Renal pelvis (tissue), 4 donors: ENCODE data around the gene CENPP. TPM values are rescaled to one million over a fixed set of nuclear protein-coding genes. Genes with fewer than 3 reads are reported as not detected.
A peak's percentile ranks its signal among the peaks of the same experiment; 100 is the strongest.

Experiments
- DNase-seq: peaks from one replicate; pipeline ENCODE4 v3.0.0-alpha.2; 2013
- polyA plus RNA-seq, 3 donors: library from polyadenylated mRNA; unstranded; fragments of 120-200 nt; gene quantifications; one replicate each; pipeline ENCODE4 v1.2.1, GENCODE V29; 2013; ENCODE audit not compliant: insufficient read length in 3 of 3

Gene CENPP
- polyA plus RNA-seq, 3 donors = 5.3 to 8.4 (median 5.9) TPM

GRCh38 chr9:92476962-92477361 lies 151.2 kb downstream of the CENPP start:
- DNase-seq = no peak

DNA sequence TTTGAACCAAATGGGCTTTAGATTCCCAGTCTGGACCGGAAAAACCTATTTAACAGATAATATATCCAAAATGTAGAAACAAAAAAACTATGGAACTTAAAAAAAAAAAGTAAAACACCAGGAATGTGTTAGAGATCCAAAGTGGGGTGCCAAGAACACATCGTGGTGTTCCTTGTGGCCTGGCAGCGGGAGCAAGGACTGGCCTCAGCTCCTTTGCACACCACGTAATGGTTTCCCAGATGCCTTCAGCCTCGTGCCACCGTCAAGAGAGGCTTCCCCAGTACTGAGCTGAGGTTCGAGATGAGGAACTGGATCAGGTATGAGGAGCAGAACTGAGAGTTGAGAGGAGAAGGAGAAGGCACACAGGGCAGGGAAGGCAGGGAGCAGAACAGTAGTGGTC lies 153.0 kb downstream of the CENPP start:
- DNase-seq = no peak

- DNase-seq = no peak
Measured at GRCh38 chr9:92479346-92479745, 153.6 kb downstream of the CENPP start.

DNA sequence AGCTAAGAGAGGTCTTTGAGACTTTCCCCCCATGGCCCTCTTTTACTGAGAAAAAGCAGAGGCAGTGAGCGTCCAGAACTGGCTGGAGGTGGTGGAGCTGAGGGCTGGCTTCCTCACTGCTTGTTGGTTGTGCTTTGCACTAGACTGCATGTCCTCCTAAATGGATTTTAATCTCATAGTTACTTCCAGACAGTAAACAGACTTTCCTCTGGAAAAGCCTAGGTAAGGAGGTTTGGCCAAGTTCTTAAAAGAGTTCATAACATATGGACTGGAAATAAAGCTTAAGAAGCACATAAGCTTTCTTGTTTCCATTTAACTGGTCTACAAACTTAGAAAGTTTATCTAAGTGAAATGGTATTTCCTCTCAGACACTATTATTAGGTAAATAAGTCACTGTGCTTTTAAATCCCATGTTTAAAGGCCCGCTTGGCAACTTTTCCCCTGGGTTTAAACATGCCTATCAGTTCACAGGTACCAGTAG lies 154.6 kb downstream of the CENPP start:
- no peak for DNase-seq

DNA sequence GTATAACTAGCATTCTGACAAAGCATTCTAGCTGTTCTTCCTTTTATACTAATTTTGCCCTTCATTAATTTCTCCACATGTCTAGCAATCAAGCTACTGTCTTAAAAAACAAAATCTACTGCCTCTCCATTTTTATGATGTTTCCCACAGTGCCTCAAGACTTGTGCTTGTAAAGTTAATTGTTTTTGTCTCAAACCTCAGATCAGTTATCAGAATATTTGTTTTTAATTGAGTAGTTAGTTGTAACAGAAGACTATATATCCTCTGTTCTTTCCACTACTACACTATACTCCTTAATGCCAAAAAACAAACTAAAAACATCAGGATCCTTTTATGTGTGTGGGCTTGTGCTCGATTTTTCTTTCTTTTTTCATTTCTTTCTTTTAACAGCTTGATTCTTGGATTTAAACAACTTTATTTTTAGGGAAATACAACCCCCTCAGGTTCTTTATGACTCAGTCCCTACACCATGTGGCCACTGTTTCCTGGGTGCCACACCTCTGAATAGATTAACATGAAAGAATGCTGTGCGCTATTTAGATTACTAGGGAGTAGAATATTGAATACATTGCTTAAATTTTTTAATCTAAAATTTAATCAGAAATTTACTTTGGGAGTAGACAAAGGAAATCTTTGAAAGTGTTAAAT lies 155.4 kb downstream of the CENPP start:
- DNase-seq = no peak

DNA sequence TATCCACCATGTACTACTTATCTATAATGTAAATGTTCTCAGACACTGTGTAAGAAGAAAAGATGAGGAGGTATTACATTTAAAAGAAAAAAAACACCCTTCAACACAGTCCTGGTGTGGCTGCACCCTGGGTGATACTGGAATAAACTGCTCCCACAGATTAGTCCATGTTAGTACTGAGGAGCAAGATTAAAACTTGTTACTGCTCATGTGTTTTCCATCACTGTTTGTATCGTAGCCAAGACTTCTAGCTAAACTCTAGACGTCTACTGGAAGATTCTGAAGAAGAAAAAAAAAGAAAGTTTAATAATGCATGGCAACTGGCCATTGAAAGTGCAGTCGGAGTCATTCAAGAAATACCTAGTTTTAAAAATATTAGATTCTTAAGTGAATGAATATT lies 156.6 kb downstream of the CENPP start, which contains the start of gene ASPN:
TSS of gene ASPN (minus strand) at position 178 of the 400 bp plus-strand sequence.
- DNase-seq = peak; percentile 67

GRCh38 chr9:92482805-92483204 lies 157.1 kb downstream of the CENPP start:
- DNase-seq = no peak

DNA sequence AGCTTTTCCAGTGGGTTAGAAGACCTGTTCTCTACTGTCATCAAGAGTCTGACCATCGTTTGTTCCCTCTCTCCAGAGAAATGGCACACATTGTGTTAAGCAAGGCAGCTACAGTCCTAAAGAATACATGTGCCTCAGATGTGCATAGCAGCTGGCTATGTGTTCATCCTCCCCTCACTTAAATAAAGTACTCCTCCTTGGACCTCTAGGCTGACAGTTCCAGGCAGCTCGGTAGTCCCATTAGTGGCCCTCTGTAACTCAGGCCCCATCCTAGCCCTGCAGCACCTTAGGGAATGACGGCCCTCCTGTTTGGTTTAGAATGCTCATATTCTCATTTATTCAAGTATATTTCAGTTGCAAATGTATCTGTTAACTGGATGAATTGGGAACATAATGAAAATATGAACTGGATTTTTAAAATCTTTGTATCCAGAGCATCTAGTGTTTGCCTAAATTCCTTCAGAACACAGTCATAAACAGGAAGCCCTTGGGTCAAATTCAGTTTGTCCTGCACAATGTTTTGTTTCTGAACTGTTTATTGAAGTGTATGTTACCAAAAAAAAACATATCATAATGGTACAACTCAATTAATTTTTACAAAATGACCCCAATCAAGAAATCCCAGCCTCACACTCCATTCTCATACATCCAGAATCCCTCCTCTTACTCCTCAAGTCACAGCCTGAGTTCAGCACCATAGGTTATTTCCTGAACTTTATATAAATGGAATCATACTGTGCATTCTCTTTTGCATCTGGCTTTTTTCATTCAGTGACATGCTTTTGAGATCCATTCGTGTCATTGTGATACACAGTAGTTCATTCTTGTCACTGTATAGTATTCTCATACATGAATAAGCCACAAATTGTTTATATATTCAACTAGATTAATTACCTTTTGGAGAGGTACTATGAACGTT lies 158.1 kb downstream of the CENPP start:
- no peak for DNase-seq

DNA sequence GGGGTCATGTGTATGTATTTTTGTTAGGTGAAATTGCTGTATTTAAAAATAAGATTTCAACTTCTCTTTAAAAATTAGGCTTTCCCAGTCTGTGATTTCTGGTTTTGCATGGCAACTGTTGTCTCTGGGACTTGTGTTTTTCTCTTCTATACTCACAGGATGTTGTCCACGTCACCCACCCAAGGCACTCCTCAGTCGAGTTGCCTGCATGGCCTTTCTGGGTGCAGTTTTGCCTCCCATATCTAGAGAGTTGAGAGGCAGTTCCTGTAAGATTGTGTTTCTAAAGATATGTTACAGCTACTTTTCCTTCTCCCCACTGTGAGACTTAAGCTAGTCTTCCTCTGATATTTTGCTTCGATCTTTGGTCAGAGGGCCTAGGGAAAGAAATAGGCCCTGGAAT lies 158.8 kb downstream of the CENPP start:
- DNase-seq = no peak

DNA sequence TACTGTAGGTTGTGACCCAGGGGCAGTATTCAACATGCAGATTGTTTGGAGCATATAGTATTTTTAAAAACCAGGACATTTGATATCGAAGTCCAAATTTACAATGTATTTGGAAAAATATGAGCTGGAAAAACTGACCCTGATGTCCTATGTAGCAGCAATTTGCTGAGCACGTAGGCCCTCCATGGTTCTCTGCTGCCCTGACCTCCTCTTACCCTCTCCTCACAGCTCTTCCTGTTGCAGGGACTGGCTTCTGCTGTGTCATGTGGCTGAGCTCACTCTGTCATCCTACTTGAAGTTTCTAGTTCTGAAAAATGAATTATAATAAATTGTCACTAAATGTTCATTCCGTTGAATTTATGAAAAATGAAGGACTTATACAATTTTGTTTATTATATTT lies 160.6 kb downstream of the CENPP start:
- DNase-seq = no peak

- no peak for DNase-seq
Measured at GRCh38 chr9:92488681-92489550, 163.2 kb downstream of the CENPP start.

DNA sequence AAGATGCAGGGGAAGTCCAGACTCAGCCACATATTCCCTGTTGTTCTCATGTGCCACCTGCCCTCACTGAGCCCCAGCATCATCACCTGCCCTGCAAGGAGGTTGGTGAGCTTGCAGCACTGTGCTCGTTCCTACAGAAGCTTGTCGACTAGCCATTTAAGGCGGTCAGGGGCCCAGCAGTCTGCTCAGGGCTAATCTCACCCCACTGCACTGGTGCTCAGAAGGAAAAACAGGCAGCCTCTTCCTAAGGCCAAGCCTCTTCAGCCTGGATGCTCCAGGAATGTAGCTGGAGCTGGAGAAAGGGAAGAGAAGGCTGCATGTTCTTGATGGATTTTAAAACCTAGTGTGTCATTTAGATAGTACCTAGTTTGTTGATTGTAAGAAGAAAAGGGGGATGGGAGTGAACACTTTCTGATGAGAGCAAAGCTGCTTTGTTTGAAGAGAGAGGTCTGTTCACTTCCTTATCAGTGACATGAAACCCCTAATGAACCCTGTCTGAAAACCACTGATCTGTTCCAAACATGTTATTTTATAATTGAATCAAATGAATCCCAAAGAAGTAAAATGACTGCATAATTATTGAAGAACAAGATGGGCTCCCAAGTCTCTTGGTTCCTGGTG lies 167.1 kb downstream of the CENPP start:
- no peak for DNase-seq

DNA sequence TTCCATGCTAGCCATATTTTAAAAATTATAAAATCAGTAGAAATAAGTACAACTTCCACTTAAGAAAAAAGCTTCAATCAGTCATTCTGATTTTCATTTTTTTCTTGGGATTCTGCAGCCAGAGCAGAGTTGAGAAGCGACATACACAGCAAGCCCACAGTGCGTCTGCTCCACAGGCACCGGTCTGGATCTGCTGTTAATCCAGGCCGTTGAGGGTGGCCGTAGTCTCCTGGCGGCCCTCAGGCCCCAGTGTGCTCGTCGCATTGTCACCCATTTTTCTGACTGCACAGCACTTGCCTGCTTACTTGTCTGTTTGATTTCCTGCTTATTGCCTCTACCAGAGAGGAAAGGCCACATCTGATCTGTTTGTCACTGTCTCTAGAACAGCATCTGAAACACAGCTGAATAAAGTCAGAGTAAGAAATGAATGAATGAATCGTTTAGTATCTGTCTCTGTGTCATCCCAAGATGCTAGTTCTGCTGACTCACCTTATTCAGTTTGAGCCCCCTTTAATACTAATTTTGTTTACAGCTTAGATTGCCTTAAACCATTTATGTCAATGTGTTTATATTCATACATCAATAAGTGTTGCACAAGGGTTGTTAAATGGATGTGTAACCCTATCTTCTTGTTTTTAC lies 168.1 kb downstream of the CENPP start:
- DNase-seq = no peak

DNA sequence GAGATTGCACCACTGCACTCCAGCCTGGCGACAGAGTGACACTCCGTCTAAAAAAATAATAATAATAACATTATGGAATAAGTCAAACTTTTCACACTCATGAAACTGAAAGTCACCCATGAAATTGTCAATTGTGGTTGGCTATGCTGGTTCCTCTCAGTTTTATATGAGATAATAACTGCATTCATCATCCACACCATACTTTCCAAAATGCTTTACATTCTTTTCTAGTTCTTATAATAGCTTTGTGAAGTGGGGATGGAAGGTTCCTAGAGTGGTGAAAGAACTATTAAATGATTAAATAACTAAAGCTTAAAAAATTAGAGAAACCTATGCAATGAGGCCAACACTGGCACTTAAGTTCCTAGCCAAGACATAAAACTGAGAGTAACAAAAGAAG lies 169.1 kb downstream of the CENPP start:
- no peak for DNase-seq

- DNase-seq = no peak
Measured at GRCh38 chr9:92496396-92497176, 170.8 kb downstream of the CENPP start.

- no peak for DNase-seq
Measured at GRCh38 chr9:92499701-92500100, 173.9 kb downstream of the CENPP start.

DNA sequence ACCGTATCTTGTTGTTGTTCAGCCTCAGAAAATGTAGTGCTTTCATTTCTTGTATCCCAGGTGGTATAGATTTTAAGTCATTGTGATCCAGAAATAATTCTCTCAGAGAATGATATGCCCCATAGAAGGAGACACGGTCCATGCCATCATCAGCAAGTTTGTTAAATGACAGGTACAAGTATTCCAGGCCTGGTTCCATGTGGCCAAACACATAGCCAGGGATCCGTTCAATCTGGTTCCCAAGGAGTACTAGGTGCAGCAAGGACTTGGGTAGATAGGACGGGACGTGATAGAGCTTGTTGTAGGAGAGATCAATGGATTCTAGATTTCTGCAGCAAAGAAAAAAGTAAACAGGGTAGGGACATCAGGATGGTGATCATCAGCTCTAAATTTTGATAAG lies 175.0 kb downstream of the CENPP start:
- DNase-seq = no peak

- DNase-seq = no peak
Measured at GRCh38 chr9:92501671-92502393, 176.1 kb downstream of the CENPP start.

GRCh38 chr9:92503156-92503555 lies 177.4 kb downstream of the CENPP start:
- no peak for DNase-seq

DNA sequence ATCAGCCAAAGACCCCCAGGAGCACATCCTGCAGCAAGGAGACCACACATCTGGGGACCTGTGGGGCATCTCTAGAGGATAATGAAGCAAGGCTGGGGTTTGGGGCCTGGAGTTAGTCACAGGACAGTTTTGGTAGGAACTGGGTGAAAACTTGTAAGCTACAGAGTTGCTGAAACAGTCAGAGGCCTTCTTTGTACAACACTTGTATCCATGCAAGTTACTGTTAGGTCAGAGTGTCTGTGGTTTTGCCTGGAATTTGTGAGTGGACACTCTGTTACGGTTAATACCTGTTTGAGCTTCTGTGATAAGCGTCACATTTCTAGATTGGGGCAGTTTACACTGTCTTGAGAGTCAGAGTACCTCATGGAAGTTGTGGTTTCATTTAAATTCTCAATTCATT lies 179.1 kb downstream of the CENPP start:
- DNase-seq = no peak
